HepG2 (cell line): ENCODE data around the gene ZNF593OS. TPM values are rescaled to one million over a fixed set of nuclear protein-coding genes. Genes with fewer than 3 reads are reported as not detected.

ENCODE experiments used
- FOSL1 ChIP-seq: sonication (generic); formaldehyde crosslinking; IDR thresholded peaks from 2 replicates; pipeline ENCODE4 v1.9.0; 2021; ENCODE audit warnings: missing genetic modification reagents, borderline replicate concordance
- FOXK2 ChIP-seq: fragments of 450-650 bp; IDR thresholded peaks from 2 replicates; pipeline ENCODE4 v1.6.1; 2016
- JUND ChIP-seq: sonication (generic); formaldehyde crosslinking; IDR thresholded peaks from 2 replicates; pipeline ENCODE4 v1.8.0; 2022; ENCODE audit warnings: mild to moderate bottlenecking, missing genetic modification reagents
- TCF7L2 ChIP-seq: IDR thresholded peaks from 2 replicates; pipeline ENCODE4 v1.6.1; 2011; ENCODE audit warnings: mild to moderate bottlenecking, low read depth, low read length, moderate library complexity
- polyA plus RNA-seq, 8 experiments: library from polyadenylated mRNA; depleted of rRNA in 3 of 8; stranded (reverse) in 7 of 8; unstranded in 1 of 8; fragments of >200 nt; fragmentation: Illumina TruSeq in 4 of 8; extraction: Trizol in 4 of 8; gene quantifications; 2 replicates each; pipeline versions ENCODE4 v1.2.1 to v1.2.3, GENCODE V29; 2011 to 2016; ENCODE audit warnings: low read depth in 4 of 8, missing spikeins in 1 of 8, mixed read lengths in 1 of 8; ENCODE audit not compliant: insufficient read depth in 1 of 8
- total RNA-seq, 5 experiments: library from RNA; depleted of rRNA; stranded (reverse); fragments of >200 nt; fragmentation: Illumina TruSeq; extraction: Trizol; gene quantifications; 2 replicates each; pipeline ENCODE4 v1.2.3, GENCODE V29; 2016; ENCODE audit warnings: low read depth in 1 of 5
- TF ChIP-seq, protein P1 (sequence below): sonication (generic); formaldehyde crosslinking; IDR thresholded peaks from 2 replicates; pipeline ENCODE4 v1.5.0; 2020; ENCODE audit warnings: mild to moderate bottlenecking, missing genetic modification reagents, borderline replicate concordance
- TF ChIP-seq, protein P2 (sequence below), 2 experiments: fragments of 450-650 bp in 1 of 2; sonication (generic) in 1 of 2; formaldehyde crosslinking in 1 of 2; IDR thresholded peaks; 2 replicates each; pipeline versions ENCODE4 v1.6.1 to v1.8.0; 2016 to 2022; ENCODE audit warnings: antibody characterized with exemption in 1 of 2, mild to moderate bottlenecking in 1 of 2, missing genetic modification reagents in 1 of 2
- TF ChIP-seq, protein P3 (sequence below): sonication (generic); formaldehyde crosslinking; IDR thresholded peaks from 2 replicates; pipeline ENCODE4 v1.5.0; 2020; ENCODE audit warnings: mild to moderate bottlenecking, missing genetic modification reagents
- TF ChIP-seq, protein P4 (sequence below): sonication (generic); formaldehyde crosslinking; IDR thresholded peaks from 2 replicates; pipeline ENCODE4 v1.5.1; 2020; ENCODE audit warnings: missing genetic modification reagents, mild to moderate bottlenecking, borderline replicate concordance

The ZNF593OS gene
- total and polyA plus RNA-seq, 2 of the 13 experiments (the other 11 are each of a cell fraction or from before 2014, with no cell fraction given) = not detected

DNA sequence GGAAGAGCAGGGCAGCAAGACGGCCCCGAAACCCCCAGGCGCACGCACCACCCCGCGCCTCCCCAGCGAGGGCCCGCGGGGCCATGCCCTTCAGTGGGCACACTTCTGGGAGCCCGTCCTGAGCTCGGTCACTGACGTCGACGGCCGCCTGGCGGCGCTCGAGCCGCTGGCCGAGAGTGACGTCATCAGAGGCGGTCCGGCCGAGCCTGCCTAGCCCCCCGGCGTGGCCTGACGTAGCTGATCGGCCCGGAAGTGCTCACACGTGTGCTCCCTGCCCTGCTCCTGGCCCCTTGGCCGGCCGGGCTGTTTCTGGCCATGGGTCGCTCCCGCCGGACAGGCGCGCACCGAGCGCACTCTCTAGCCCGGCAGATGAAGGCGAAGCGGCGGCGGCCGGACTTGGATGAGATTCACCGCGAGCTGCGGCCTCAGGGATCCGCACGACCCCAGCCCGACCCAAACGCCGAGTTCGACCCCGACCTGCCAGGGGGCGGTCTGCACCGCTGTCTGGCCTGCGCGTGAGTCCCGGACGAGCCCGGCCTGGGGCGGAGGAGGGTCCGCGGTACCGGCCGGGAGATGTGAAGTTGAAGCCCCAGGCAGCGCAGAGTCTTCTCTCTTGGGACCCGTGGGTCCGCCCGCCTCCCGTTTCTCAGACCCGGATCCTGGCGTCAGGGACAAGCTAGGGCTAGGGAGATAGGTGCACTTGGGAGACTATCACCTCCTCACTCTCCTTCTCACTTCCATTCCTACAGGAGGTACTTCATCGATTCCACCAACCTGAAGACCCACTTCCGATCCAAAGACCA is 1.8 kb downstream of the ZNF593OS start, which contains the start of gene ZNF593 (continued):
- TF ChIP-seq, protein P1, sequence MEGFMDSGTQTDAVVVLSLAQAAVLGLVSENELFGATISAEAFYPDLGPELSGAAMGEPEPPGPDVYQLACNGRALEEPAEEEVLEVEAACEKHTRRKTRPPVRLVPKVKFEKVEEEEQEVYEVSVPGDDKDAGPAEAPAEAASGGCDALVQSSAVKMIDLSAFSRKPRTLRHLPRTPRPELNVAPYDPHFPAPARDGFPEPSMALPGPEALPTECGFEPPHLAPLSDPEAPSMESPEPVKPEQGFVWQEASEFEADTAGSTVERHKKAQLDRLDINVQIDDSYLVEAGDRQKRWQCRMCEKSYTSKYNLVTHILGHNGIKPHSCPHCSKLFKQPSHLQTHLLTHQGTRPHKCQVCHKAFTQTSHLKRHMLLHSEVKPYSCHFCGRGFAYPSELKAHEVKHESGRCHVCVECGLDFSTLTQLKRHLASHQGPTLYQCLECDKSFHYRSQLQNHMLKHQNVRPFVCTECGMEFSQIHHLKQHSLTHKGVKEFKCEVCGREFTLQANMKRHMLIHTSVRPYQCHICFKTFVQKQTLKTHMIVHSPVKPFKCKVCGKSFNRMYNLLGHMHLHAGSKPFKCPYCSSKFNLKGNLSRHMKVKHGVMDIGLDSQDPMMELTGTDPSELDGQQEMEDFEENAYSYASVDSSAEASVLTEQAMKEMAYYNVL (CRISPR knock-in tag) = peak; percentile 84
- peak; percentile 98 for TF ChIP-seq JUND (CRISPR knock-in tag)
- TF ChIP-seq FOXK2 = no peak
- TF ChIP-seq, protein P2, sequence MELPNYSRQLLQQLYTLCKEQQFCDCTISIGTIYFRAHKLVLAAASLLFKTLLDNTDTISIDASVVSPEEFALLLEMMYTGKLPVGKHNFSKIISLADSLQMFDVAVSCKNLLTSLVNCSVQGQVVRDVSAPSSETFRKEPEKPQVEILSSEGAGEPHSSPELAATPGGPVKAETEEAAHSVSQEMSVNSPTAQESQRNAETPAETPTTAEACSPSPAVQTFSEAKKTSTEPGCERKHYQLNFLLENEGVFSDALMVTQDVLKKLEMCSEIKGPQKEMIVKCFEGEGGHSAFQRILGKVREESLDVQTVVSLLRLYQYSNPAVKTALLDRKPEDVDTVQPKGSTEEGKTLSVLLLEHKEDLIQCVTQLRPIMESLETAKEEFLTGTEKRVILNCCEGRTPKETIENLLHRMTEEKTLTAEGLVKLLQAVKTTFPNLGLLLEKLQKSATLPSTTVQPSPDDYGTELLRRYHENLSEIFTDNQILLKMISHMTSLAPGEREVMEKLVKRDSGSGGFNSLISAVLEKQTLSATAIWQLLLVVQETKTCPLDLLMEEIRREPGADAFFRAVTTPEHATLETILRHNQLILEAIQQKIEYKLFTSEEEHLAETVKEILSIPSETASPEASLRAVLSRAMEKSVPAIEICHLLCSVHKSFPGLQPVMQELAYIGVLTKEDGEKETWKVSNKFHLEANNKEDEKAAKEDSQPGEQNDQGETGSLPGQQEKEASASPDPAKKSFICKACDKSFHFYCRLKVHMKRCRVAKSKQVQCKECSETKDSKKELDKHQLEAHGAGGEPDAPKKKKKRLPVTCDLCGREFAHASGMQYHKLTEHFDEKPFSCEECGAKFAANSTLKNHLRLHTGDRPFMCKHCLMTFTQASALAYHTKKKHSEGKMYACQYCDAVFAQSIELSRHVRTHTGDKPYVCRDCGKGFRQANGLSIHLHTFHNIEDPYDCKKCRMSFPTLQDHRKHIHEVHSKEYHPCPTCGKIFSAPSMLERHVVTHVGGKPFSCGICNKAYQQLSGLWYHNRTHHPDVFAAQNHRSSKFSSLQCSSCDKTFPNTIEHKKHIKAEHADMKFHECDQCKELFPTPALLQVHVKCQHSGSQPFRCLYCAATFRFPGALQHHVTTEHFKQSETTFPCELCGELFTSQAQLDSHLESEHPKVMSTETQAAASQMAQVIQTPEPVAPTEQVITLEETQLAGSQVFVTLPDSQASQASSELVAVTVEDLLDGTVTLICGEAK (IDR thresholded peaks at IDR 0.05) = no peak
- TF ChIP-seq, protein P2 (CRISPR knock-in tag; IDR thresholded peaks at IDR 0.05) = peak; percentile 76
- TF ChIP-seq FOSL1 (CRISPR knock-in tag) = peak; percentile 23; the same call in 1 of the 2 replicates
- TF ChIP-seq, protein P3, sequence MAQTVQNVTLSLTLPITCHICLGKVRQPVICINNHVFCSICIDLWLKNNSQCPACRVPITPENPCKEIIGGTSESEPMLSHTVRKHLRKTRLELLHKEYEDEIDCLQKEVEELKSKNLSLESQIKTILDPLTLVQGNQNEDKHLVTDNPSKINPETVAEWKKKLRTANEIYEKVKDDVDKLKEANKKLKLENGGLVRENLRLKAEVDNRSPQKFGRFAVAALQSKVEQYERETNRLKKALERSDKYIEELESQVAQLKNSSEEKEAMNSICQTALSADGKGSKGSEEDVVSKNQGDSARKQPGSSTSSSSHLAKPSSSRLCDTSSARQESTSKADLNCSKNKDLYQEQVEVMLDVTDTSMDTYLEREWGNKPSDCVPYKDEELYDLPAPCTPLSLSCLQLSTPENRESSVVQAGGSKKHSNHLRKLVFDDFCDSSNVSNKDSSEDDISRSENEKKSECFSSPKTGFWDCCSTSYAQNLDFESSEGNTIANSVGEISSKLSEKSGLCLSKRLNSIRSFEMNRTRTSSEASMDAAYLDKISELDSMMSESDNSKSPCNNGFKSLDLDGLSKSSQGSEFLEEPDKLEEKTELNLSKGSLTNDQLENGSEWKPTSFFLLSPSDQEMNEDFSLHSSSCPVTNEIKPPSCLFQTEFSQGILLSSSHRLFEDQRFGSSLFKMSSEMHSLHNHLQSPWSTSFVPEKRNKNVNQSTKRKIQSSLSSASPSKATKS = no peak
- TF ChIP-seq, protein P4, sequence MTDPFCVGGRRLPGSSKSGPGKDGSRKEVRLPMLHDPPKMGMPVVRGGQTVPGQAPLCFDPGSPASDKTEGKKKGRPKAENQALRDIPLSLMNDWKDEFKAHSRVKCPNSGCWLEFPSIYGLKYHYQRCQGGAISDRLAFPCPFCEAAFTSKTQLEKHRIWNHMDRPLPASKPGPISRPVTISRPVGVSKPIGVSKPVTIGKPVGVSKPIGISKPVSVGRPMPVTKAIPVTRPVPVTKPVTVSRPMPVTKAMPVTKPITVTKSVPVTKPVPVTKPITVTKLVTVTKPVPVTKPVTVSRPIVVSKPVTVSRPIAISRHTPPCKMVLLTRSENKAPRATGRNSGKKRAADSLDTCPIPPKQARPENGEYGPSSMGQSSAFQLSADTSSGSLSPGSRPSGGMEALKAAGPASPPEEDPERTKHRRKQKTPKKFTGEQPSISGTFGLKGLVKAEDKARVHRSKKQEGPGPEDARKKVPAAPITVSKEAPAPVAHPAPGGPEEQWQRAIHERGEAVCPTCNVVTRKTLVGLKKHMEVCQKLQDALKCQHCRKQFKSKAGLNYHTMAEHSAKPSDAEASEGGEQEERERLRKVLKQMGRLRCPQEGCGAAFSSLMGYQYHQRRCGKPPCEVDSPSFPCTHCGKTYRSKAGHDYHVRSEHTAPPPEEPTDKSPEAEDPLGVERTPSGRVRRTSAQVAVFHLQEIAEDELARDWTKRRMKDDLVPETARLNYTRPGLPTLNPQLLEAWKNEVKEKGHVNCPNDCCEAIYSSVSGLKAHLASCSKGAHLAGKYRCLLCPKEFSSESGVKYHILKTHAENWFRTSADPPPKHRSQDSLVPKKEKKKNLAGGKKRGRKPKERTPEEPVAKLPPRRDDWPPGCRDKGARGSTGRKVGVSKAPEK (CRISPR knock-in tag) = 0 out of 2 replicates have a peak, but pooled peaks have one; percentile 75
- TF ChIP-seq TCF7L2 = no peak
